Measurements from ENCODE around the gene ARHGEF12.

ARHGEF12 gene, protein sequence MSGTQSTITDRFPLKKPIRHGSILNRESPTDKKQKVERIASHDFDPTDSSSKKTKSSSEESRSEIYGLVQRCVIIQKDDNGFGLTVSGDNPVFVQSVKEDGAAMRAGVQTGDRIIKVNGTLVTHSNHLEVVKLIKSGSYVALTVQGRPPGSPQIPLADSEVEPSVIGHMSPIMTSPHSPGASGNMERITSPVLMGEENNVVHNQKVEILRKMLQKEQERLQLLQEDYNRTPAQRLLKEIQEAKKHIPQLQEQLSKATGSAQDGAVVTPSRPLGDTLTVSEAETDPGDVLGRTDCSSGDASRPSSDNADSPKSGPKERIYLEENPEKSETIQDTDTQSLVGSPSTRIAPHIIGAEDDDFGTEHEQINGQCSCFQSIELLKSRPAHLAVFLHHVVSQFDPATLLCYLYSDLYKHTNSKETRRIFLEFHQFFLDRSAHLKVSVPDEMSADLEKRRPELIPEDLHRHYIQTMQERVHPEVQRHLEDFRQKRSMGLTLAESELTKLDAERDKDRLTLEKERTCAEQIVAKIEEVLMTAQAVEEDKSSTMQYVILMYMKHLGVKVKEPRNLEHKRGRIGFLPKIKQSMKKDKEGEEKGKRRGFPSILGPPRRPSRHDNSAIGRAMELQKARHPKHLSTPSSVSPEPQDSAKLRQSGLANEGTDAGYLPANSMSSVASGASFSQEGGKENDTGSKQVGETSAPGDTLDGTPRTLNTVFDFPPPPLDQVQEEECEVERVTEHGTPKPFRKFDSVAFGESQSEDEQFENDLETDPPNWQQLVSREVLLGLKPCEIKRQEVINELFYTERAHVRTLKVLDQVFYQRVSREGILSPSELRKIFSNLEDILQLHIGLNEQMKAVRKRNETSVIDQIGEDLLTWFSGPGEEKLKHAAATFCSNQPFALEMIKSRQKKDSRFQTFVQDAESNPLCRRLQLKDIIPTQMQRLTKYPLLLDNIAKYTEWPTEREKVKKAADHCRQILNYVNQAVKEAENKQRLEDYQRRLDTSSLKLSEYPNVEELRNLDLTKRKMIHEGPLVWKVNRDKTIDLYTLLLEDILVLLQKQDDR (N-terminal part only)

DNA sequence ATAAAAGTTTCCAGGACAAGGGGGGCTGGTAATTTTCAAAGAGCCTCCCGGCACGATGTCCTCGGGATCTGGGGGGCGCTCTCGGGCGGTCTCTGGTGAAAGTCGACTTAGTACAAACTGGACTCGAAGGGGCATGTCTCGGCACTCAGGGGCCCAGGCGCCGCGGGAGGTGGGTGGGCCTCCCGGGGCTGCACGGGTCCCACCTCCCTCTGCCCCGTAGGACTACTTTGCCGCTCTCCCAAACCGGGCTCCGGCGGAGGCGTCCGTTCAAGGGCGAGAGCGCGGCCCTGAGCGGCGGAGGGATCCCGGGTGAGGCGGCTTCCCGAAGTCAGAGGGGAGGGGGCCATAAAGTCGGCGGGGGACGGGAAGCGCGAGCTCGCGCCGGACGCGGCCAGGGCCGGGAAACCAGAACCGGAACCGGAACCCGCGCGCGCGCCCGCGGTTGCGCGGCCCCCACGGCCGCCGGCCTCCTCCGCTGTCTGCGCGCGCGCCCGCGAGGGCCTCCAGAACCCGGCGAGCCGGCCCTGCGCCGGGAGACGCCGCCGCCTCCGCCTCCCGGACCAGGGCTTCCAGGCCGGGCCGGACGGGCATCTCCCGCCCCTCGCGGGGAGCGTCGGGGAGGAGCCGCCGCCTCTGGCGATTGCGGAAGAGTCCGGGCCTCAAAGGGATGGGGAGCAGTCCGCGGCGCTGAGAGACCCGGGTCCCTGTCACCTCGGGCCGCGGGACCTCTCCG, at the start of gene ARHGEF12:
Gene ARHGEF12 (plus strand): TSS at position 506 of the 733 bp plus-strand sequence. CDS start 831 bp downstream, outside the sequence.
- DNase-seq (ENCODE audit: low spot score): peak; percentile 96

DNA sequence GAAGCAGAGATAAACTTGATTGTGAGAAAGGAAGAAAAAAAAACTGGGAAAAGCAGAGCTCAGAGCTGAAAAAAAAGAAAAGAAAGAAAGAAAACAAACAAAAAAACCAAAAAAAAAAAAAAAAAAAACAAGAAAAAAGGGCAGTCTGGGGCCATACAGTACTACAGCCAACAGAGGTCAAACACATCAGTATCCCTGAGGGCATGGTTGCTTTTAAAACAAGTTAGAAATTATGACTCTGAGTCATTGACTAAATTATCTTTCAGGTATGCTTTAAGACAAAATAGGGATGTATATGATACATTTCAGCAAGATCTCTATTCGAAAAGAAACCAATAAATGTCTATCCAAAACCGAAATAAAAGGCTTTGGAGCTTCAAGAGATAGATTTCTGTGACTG, 48.2 kb upstream of the ARHGEF12 start:
- no peak for DNase-seq (ENCODE audit: low spot score)

DNA sequence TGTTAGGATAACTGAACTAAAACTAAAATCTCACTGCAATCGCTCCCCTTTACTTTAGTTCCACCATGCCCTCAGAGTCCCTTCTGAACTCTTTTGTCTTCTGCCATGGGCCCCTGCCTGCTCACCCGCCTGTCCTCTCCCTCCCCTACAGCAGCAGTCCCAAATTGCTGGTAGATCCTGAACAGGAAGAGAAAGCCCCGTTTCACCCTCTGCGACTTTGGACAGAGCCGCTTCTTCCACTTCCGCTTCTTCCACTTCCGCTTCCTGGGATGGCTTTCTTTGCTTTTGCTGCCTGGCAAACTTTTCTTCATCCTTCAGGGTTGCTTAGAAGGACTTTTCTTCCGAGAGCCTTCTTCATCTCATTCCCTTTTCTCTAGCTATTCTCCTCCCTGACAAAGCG, 46.8 kb upstream of the ARHGEF12 start:
- no peak for DNase-seq (ENCODE audit: low spot score)

DNA sequence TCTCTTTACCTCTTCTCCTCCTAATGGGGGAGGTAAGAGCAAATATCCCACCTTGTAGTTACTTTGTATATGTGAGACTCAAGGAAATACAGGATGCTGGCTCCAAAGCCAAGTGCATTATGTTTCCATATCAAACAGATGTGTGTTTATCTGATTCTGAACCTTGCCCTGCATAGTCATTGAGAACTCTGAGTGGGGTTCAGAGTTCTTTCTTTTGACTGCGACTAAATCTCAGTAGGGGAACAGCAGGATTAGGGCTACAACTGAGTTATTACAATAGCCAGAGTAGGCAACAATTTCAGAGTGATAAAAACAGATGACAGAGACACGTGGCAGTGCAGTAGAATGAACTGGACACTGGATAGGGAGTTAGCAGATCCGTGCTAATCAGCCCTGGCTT, 45.3 kb upstream of the ARHGEF12 start:
- DNase-seq (ENCODE audit: low spot score): no peak

DNA sequence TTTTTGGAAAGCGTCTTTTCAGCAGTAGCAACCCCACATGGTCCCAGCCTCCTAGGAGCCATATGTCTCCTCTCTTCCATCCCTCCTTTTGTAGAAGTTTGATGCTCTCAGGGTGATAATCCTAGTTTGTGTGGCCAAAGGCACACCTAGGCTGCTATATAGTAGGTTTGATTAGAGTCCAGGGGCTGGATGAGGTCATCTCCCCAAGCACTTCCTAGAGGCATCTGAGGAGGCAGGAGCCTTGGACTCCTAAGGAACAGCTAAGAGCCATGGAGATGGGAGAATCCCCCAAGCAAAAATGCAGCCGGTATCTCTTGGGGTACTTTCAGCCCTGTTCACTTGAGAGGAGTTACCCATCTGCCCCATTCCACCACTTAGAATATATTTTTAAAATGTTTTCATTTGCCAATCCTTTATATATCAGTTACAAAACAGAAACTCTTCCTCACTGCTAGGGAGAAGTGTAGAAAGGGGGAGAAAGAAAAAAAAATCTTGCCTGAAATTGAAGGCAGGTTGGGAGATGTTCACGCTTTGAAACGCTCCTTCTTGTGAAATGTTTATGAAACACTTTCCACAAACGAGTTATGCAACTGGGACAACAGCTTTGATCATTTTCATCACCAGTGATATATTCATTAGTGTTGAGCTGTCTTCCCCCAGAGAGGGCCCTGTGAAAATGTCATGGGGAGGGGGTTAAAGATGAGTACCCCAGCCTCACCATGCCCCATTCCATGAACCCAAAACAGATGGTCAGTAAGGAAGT, 43.0 kb upstream of the ARHGEF12 start:
- DNase-seq (ENCODE audit: low spot score): no peak

DNA sequence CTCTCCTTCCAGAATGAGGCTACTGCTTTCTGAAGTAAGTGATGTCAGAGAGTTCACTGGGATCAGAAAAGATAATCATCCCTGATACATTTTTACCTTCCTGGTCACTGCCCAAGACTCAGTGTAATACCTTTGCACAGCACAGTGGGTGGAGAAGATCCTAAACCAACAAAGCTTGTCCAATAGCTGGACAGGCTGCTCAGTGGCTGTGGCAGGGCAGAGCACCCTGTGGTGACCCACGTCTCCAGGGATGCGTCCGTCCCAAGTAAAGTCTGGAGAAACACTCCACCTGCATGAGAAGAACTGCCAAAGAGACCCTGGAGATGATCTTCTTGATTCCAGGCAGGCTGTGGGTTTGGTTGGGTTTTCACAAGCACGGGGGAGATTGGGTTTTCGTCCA, 42.1 kb upstream of the ARHGEF12 start:
- DNase-seq (ENCODE audit: low spot score): no peak

DNA sequence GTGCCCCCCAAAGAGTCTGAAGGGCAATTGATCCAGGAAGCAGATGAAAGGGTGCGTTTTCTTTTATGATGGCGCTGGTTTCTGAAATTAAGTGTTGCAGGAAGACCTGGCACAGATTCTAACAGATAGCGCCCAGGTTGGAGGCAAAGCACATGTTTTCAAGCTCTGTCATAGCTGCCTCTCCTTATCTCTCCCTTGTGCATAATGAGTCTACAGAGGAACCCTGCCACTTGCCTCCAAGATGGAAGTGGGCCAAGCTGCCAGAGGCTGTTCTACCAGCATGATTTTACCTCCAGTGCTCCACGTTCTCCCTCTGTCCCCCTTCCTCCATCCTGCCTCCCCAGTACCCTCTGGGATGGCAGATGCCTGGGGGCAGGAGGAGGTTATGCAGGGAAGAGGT, 41.1 kb upstream of the ARHGEF12 start:
- no peak for DNase-seq (ENCODE audit: low spot score)

DNA sequence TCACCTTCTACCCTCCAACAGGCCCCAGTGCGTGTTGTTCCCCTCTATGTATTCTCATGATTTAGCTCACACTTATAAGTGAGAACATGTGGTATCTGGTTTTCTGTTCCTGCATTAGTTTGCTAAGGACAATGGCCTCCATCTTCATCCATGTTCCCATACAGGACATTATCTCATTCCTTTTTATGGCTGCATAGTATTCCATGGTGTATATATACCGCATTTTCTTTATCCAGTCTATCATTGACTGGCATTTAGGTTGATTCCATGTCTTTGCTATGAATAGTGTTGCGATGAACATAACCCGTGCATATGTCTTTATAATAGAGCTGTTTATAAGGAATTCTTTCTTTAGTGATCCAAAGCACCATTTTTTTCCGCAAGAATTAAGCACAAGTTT, 39.7 kb upstream of the ARHGEF12 start:
- DNase-seq (ENCODE audit: low spot score): no peak

DNA sequence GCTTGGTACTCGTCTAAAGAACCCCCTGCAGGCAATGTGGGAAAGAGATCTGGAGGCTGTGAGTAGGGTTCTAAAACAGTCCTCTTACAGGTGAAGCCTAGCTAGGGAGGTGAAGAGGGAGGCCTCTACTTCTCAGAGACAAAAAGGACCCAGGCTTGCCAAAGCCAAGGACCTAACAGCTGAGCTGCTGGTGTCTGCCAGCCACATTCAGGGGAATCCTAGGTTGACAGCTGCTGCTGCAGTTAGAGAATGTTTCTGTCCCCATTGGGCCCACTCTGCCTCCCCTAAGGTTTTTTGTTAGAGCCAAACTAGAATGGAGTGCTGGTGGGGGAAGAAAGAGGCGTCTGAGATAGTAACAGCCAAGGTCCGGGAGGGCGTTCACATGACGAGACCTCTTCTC, 37.8 kb upstream of the ARHGEF12 start:
- no peak for DNase-seq (ENCODE audit: low spot score)

DNA sequence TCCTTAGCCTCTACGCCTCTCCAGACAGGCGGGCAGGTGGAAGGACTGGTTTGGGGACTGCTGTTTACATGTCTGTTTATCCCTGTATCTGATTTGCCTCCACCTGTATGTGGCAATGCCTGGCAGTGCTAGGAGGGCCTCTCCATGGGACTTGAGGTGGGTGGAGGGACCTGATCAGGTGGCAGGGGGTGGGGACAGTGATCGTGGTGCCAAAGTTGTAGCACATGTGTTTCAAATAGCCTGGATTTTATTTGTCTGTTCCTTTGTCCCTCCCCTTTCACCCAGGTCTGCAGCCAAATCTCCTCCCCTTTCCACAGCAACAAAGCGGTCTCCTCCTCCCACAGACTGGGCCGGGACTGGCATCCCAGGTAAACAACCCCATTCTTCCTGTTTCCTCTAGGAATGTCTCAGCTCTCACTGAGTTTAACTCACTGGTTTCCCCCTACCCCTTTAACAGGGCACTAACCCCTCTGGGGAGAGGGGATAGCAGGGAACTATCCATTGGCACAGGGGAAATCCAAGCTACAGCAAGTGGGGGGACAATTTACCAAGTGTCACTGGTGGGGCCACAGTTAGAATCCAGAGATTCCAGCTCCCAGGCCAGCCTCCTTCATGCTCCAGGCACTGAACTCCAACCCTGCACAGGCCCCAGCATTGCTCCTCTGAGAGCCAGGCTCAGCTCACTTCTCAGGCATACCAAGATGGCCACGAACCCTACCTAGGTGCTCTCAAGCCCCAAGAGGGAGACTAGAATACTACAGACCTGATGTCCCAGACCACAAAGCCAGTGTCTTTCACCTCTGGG, 34.0 kb upstream of the ARHGEF12 start:
- DNase-seq (ENCODE audit: low spot score): no peak

DNA sequence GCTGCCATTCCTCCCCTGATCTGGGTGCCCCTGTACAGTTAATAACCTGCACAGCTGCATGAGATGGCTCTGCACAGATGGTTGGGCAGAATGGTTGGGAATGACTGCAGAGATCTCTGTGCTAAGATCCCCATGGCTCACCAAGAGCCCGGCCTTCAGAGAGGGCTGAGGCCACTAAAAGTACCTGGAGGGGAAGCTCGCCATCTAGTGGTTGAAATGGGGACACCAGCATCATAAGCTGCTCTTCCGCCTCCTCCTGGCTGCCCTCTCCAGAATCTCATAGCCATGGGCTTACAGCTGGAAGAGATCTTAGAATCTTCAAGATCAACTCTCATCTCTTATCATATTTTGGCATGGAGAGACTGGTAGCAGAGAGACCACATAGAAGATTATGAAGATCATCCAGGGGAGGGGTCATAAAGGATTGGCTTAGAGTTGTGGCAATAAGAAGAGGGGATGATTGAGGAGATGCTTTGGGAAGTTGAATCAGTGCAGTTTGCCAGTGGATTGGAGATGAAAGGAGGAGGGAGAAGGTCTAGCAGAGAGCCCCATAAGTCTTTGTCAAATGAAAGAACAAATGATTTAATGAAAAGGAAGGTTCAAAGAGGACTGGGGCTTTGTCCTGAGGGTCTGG, 33.1 kb upstream of the ARHGEF12 start:
- peak; percentile 82 for DNase-seq (ENCODE audit: low spot score)

DNA sequence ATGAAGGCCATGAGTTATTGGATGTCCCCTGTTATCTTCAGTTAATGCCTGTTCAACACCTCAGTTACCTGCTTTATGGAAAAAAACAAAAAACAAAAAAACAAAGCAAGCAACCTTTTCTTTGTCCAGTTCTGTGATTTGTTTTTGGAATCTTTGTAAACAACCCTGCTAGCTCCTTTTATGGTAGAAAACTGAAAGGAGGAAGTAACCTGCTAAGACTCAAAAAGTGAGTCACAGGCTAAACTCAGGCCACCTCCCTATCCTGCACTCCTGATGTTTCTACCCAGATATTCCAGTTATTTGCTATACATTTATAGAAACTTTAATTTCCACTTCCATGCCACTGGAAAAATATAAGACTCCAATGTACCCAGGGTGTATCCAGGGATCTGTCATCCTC, 31.7 kb upstream of the ARHGEF12 start:
- DNase-seq (ENCODE audit: low spot score): no peak

DNA sequence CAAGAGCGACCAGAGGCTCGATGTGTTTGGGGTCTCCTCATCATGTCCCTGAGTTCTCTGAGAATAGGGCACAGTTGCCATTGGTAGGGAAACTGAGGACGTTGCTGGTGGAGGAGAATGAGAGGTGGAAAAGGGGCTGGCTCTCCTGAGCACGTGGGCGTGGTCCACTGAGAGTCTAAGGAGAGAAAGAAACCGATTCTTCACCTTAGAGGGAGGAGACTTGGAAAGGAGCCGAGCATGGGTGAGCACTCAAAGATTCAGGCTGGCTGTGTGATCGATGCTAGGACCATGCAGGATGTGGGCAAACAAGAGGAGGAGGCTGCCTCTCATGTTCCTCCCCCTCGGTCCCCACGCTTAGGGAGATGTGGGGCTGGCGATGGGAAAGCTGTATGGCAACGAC, 30.9 kb upstream of the ARHGEF12 start:
- no peak for DNase-seq (ENCODE audit: low spot score)

DNA sequence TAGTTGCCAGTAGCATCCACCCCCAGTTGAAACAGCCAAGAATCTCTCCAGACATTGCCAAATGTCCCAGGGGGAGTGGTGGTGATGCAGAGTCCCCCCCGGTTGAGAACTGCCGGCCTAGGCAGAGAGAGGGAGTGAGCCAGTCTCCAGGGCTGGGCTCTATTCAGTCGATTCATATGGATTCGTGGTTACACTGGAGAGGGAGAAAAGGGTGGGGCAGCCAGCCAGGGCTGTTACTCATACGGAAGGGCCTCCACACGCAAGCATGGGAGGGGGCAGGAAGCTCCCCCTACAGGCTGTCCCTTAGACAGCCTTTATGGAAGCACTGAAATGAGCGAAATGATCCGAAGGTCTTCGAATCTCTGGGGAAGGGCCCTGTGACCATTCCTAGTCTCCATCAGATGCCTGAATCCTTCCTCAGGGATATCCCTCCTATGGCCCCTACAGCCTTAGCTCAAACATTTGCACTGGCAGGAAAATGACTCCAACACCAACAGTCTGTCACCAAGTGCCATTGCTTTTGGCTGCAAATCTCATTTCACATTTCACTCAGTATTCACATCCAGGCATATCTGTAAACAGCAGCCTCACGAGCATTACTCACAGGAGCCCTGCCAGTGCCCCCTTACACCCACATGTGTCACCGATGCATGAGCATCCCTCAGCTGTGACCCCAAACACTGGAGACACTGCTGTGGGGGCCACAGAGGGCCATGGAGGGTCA, 29.5 kb upstream of the ARHGEF12 start:
- DNase-seq (ENCODE audit: low spot score): peak; percentile 55

DNA sequence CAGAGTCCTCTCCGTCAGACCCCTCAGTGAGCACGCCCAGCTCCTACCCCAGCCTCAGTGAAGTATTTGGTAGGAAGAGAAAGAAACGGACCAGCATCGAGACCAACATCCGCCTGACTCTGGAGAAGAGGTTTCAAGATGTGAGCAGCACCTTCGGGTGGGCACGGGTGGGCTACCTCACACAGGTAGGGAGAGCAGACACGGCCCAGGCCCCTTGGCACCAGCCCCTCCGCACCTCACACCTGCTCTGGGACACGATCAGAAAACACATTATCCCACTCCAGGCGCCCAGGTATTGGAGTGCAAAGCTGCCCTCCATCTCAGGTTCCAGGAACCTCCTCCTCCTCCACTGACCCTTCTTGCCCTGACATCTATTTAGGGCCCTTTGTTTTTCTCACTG, 28.7 kb upstream of the ARHGEF12 start:
- no peak for DNase-seq (ENCODE audit: low spot score)

DNA sequence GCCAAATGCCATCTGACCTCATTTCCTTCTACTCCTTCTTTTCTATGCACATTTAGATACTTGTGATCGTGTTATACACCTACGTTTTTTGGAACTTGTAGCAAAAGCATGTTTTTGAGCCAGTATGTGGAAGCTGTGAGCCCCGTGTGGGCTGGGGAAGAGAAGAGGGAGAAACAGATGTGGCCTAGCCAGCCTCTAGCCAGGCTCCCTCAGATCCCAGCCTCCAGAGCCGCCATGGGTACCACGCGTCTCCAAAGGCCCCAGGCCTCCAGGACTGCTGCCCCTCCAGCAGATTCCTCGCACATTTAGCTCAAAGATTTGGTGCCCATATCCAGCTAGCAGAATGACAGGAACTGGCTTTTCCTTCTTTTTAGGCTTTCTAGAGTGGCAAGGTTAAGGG, 28.1 kb upstream of the ARHGEF12 start:
- no peak for DNase-seq (ENCODE audit: low spot score)

DNA sequence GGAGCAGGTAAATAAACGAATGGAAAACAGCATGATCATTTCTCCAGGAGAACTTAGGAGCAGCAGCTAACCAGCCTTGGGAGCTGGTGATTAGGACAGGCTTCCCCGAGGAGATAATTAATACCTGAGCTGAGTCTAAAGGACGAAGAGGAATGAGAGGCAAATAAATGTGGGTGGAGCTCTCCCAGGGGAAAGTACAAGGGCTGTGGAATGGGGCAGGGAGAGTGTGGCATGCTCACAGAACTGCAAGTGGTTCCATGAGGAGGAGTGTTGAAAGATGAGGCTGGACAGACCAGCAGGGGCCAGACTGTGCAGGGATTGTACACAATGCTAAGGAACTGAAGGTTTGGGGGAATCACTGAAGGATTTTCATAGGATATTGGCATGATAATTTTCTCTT, 25.3 kb upstream of the ARHGEF12 start:
- DNase-seq (ENCODE audit: low spot score): no peak

DNA sequence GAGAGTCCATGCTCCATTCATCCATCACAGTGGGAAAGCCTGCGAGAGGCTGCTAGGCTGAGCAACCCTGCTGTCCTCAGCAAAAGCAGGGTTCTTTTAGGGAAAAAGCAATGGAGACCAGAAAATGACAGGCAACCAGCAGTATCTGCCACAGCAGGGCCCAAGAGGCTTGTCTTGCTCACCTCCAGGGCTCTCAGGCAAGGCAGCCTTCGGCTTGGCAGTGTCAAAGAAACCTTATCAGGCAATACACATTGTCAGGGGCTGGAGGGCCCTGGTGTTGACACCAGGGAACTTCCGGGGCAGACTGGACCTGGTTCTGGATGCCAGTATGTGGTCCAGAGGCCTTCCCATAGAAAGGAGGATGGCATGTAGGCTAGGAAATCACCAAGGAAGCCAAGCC, 21.4 kb upstream of the ARHGEF12 start:
- DNase-seq (ENCODE audit: low spot score): no peak

Data from ecto neural progenitor cell (in vitro differentiated cells).